ENCODE results near the gene PIGBOS1.

PIGBOS1 gene

GRCh38 chr15:55279746-55280351 lies 39.1 kb downstream of the PIGBOS1 start:
- peak; percentile 77 for DNase-seq (ENCODE audit: low read depth)
- no peak for TF ChIP-seq CTCF (IDR thresholded peaks at IDR 0.05; ENCODE audit: low read length, missing control alignments)
- H3K4me3 ChIP-seq (replicated peaks; ENCODE audit: low read depth, low read length) = no peak overlapping the region

GRCh38 chr15:55279100-55279745 lies 39.7 kb downstream of the PIGBOS1 start:
- no peak for DNase-seq (ENCODE audit: low read depth)
- no peak overlapping the region for H3K4me3 ChIP-seq (replicated peaks; ENCODE audit: low read depth, low read length)
- TF ChIP-seq CTCF (IDR thresholded peaks at IDR 0.05; ENCODE audit: low read length, missing control alignments) = no peak

GRCh38 chr15:55277715-55278114 lies 41.2 kb downstream of the PIGBOS1 start:
- H3K4me3 ChIP-seq (replicated peaks; ENCODE audit: low read depth, low read length) = no peak overlapping the region
- TF ChIP-seq CTCF (IDR thresholded peaks at IDR 0.05; ENCODE audit: low read length, missing control alignments) = no peak
- no peak for DNase-seq (ENCODE audit: low read depth)

GRCh38 chr15:55277116-55277564 lies 41.8 kb downstream of the PIGBOS1 start:
- no peak overlapping the region for H3K4me3 ChIP-seq (replicated peaks; ENCODE audit: low read depth, low read length)
- TF ChIP-seq CTCF (IDR thresholded peaks at IDR 0.05; ENCODE audit: low read length, missing control alignments) = no peak
- peak; percentile 33 for DNase-seq (ENCODE audit: low read depth)

- no peak overlapping the region for H3K4me3 ChIP-seq (replicated peaks; ENCODE audit: low read depth, low read length)
- DNase-seq (ENCODE audit: low read depth) = no peak
- no peak for TF ChIP-seq CTCF (IDR thresholded peaks at IDR 0.05; ENCODE audit: low read length, missing control alignments)
Observed at GRCh38 chr15:55276324-55276723, 42.6 kb downstream of the PIGBOS1 start.

GRCh38 chr15:55270291-55270690 lies 48.6 kb downstream of the PIGBOS1 start:
- no peak overlapping the region for H3K4me3 ChIP-seq (replicated peaks; ENCODE audit: low read depth, low read length)
- no peak for DNase-seq (ENCODE audit: low read depth)
- no peak for TF ChIP-seq CTCF (IDR thresholded peaks at IDR 0.05; ENCODE audit: low read length, missing control alignments)

Measured in fibroblast of pulmonary artery (primary cell).